Hepatocyte (in vitro differentiated cells): ENCODE results near the gene FAM227B.

Experiments
- EZH2 ChIP-seq: fragments of 200-600 bp; sonication (generic); IDR thresholded peaks from 2 replicates; pipeline ENCODE4 v1.6.1; 2016; ENCODE audit warnings: antibody characterized with exemption, mild to moderate bottlenecking, borderline replicate concordance
- TF ChIP-seq, protein P1 (sequence below): fragments of 200-600 bp; sonication (generic); IDR thresholded peaks from 2 replicates; pipeline ENCODE4 v1.5.1; 2016; ENCODE audit warnings: antibody characterized with exemption, mild to moderate bottlenecking; ENCODE audit not compliant: poor library complexity

- TF ChIP-seq, protein P1, sequence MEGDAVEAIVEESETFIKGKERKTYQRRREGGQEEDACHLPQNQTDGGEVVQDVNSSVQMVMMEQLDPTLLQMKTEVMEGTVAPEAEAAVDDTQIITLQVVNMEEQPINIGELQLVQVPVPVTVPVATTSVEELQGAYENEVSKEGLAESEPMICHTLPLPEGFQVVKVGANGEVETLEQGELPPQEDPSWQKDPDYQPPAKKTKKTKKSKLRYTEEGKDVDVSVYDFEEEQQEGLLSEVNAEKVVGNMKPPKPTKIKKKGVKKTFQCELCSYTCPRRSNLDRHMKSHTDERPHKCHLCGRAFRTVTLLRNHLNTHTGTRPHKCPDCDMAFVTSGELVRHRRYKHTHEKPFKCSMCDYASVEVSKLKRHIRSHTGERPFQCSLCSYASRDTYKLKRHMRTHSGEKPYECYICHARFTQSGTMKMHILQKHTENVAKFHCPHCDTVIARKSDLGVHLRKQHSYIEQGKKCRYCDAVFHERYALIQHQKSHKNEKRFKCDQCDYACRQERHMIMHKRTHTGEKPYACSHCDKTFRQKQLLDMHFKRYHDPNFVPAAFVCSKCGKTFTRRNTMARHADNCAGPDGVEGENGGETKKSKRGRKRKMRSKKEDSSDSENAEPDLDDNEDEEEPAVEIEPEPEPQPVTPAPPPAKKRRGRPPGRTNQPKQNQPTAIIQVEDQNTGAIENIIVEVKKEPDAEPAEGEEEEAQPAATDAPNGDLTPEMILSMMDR, result no peak
- no peak for TF ChIP-seq EZH2
Observed at GRCh38 chr15:49410641-49411040, 210.0 kb downstream of the FAM227B start.
